ENCODE results near the gene PCDH9.

DNA sequence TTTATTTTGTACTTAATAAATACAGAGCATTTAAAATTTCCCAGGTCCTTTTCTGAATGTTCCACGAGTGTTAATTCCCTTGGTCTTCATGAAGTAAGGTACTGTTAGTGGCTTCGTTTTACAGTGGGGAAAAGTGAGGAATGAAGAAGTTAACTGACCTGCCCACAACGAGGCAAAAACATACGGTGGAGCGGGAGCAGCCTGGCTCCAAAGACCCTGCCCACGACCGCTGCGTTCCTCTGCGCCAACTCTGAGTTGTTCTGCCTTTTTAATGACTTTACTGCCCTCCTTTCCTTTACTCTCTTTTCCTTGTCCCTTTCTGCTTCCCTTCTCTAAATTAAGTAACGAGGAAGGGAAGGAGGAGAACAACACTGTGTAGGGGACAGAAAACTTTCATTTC lies 392.9 kb downstream of the PCDH9 start:
- TF ChIP-seq, protein P1, sequence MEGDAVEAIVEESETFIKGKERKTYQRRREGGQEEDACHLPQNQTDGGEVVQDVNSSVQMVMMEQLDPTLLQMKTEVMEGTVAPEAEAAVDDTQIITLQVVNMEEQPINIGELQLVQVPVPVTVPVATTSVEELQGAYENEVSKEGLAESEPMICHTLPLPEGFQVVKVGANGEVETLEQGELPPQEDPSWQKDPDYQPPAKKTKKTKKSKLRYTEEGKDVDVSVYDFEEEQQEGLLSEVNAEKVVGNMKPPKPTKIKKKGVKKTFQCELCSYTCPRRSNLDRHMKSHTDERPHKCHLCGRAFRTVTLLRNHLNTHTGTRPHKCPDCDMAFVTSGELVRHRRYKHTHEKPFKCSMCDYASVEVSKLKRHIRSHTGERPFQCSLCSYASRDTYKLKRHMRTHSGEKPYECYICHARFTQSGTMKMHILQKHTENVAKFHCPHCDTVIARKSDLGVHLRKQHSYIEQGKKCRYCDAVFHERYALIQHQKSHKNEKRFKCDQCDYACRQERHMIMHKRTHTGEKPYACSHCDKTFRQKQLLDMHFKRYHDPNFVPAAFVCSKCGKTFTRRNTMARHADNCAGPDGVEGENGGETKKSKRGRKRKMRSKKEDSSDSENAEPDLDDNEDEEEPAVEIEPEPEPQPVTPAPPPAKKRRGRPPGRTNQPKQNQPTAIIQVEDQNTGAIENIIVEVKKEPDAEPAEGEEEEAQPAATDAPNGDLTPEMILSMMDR (IDR thresholded peaks at IDR 0.05) = no peak
- TF ChIP-seq POLR2A (IDR thresholded peaks at IDR 0.05) (no peak), EP300 (IDR thresholded peaks at IDR 0.05) (no peak), POLR2AphosphoS5 (IDR thresholded peaks at IDR 0.05) (no peak)

Measured in suprapubic skin (tissue), 4 donors.